ENCODE data around the gene RASAL2.

RASAL2 gene

DNA sequence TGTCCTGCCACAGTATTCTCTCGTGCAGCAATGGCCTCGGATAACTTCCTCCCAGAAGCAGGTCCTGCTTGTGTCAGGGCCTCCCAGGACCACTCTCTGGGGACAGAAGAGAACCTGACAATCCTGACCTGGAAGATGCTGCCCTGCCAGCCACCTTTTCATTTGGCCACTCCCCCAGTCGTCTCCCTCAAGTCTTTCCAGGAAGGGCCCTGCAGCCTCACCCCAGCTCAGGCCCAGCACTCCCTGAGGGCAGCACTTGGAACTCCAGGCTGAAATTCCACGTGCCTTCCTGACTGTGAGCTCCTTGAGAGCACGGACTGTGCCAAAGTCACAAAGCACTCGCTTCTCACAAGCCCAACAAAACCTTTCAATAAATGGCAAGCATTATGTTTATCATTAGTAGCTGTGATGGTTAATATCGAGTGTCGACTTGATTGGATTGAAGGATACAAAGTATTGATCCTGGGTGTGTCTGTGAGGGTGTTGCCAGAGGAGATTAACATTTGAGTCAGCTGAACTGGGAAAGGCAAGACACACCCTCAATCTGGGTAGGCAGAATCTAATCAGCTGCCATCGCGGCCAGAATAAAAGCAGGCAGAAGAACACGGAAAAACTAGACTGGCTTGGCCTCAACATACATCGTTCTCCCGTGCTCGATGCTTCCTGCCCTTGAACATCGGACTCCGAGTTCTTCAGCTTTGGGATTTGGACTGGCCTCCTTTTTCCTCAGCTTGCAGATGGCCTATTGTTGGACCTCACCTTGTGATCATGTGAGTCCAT, 405.2 kb downstream of the RASAL2 start:
- peak; percentile 55 for DNase-seq

DNA sequence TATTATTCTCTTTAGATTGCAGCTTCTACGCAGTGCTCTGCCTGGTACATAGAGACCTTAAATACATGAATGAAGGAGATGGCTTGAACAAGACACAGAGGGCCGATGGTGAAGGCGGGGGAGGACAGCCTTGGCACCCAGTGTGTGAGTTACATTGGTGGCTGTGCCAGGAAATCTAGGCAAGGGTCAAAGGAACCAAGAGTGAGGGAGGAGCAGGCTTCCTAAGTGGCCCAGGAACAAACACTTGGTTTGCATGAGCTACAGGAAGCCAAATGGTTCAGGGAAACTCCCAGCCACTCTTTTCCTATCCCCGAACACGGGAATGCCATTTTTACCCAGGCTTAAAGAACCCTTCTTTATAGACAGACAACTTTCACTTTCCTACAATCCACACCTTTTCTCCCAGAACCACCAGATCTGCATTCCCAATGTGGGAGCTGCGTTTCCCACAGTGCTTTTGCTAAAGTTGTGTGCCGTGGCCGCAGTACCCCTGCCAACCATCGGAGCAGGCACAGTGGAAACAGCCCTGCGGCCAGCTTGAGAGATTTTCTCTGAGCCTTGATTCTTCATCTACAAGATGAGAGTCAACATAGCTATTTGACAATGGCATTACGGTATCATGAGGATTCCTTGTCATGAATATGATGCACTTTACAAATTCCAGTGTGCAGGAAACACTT, 406.3 kb downstream of the RASAL2 start:
- peak; percentile 30 for DNase-seq

DNA sequence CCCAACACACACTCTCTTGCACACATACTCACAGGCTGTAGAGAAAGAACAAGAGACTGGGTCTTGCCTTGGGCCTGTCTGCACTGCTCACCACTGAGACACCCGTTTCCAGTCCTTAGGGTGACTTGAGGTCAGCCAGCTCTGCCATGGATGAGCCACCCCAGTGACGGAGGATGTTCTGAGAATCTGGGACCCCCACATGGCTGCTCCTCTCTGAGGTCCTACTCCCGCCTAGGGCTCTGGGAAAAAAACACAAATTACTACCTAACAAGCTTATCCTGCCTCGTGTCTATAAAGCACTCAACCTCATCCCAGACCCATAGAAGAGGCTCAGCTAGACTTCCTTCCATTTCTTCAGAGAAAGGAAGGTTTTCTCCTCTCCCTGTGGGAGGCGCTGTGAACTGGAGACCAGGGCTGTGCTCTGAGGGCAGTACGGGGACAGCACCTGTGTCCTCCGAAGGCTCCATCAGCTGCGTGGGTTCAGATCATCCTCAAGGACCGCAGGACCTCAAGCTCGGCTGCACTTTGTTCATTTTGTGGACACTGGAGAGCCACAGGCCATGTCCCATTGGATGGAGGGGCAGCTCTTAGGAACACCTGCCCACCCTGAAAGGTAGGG, 407.1 kb downstream of the RASAL2 start:
- peak; percentile 8 for DNase-seq

DNA sequence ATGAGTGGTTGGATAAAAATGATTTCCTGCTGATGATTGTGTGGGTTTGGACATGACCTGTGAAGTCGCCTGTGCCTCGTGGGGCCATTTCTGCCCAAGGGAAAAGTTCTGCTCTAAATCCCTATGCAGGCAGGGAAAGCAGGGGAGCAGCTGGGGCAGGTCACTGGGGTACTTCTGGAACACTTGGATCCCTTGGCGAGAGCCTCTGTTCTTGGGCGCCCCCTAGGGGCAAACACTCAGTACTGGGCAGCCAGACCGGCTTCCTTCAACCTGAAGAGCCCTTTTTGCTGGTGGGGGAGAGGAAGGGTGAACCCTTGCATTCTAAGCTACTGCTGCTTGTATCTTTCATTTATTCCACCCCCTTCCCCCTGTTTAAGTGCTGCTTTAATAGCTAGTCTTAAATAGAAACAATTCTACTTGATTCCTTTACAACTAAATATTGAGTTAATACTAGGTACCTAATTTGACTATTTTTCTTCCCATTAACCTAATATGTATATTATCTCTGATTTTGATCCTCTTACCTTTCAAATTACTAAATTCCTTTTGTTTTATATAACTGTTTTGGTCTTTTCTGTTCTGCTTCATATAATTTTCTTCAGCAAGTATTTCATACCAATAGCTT, 407.9 kb downstream of the RASAL2 start:
- peak; percentile 78 for DNase-seq

DNA sequence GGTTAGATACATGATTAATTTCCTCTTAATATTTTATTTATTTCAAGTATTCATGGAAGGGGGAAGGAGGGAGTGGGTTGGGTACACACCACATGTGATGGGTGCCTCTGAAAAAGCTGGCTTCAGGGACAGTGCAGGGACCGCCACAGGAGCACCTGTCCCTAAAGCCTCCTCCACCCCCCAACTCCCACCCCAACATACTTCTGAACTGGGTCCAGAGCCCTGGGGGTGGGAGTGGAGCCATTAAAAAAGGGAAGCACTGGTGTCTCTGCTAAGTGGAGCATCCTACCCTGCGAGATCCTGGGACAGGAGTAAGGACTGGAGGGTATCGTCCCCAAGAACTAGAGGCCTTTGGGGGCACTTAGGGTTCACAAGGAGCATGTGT, 408.4 kb downstream of the RASAL2 start:
- peak; percentile 27 for DNase-seq

DNA sequence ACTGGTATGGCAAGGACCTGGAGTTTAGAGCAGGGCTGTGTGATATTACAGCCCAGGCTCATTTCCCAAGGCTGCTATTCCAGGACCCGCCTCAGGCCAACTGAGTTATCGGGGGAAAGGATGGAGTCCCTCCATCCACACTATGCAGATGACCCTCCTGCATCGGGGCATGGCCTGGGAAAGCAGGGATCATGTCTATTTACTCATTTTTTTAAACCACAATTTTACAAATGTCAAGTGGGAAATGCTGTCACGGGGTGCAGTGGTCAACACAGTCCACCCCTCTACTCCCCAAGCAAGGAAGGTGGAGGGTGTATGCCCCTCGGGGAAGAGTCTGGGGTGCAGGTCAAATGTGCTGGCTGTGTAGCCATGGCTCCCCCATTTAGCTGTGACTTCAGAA, 409.0 kb downstream of the RASAL2 start:
- peak; percentile 14 for DNase-seq

DNA sequence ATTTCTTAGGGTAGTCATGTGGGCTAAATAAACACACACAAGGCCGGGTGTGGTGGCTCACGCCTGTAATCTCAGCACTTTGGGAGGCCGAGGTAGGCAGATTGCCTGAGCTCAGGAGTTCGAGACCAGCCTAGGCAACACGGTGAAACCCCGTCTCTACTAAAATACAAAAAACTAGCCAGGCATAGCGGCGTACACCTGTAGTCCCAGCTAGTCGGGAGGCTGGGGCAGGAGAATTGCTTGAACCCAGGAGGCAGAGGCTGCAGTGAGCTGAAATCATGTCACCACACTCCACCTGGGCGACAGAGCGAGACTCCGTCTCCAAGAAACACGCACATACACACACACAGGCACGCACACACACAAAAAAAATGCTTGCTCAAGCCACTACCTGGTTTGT, 409.4 kb downstream of the RASAL2 start:
- peak; percentile 21 for DNase-seq

DNA sequence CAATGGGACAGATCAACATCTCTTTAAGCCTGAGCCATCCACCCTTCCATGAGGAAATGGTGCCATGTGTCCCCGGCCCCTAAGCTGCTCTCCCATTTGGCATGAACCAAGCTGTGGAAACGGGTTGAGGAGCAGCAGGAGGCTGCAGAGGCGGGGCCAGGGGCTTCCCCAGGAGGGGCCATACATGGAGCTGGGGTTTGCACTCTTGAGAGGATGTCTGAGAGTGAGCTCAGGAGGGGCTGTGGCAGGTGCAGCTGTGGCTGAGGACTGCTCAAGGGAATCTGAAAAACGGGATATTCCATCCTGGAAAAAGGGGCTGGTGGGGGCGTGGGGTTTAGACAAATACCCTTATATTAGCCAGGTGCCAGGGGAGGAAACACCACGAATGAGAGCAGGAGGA, 409.9 kb downstream of the RASAL2 start:
- peak; percentile 57 for DNase-seq

DNA sequence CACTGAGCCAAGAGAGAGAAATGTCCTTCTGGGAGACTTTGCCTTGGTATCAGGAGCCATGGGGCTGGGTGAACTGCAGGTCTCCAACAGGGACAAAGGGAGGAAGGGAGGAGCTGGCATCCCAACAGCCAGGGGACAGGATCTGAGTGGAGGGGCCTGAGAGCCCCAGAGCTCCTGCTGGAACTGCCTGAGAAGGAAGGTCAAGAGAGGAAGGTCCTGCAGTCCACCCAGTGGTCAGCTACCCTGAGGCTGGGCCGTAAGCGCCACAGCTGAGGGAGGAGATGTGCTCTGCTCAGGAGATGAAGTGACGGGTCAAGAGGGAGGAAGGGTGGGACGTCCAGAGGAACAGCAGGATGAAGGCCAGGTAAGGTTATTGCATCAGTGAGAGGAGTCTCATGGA, 410.4 kb downstream of the RASAL2 start:
- no peak for DNase-seq

DNA sequence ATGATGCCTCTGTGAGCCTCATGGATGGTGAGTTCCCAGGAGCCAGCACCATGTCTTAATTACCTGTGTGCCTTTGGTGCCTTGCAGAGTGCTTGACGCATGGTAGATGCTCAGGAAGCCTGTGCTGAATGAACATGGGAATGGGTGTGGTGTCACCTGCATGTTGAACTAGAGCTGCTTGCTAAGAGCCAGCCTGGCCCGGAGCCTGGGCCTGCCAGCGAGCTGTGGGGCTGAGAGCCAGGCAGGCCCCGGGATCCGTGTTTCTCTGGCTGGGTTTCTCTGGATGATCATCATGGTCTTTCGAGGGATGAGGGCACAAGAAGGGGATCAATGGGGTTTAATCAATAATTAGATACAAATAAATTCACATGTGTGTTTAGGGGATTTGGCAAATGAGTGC, 412.3 kb downstream of the RASAL2 start:
- peak; percentile 5 for DNase-seq

DNA sequence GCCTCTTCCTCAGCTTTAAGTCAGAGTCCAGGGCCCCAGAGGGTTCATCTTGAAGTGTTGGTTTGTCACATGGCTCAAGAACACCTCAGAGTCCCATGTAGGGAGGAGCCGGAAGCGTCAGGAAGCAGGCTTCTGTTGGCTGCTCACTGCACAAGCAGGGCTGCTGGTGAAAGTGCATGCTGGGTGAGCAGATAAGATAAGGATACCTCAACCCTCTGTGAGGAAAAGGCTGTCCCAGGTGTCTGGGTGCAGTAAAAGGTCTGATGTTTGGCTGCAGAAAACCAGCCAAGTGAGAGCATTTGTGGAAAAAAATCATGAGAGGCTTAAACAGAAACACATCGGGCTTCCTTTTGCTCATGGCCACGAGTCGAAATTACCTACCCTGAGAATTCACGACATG, 412.8 kb downstream of the RASAL2 start:
- DNase-seq = peak; percentile 42

DNA sequence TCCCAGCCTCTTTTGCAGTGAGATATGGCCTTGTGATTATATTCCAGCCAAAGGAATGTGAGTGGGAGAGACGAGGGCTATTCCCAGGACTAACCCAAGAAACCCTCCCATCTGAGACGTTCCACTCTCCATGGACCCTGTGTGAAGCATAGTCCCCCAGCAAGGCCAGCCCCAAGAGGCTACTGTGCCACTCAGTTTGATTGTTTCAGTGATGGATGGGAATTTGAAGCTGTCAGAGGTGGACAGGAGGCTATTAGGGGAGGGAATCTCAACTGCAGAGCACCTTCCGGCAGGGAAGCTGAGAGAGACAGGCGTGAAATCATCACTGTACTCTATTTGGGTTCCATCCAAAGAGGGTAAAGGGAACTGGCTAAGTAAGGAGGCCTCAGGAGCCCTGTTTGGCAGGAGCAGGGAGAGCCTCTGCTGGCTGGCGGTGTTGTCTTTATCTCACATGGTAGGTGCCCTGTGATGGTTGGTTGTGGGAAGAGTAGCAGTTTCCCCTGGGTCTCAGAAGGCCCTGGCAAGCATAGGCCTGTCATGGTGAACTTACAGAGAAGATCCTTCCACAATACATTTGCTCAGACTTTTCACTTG, 415.6 kb downstream of the RASAL2 start:
- DNase-seq = peak; percentile 28

DNA sequence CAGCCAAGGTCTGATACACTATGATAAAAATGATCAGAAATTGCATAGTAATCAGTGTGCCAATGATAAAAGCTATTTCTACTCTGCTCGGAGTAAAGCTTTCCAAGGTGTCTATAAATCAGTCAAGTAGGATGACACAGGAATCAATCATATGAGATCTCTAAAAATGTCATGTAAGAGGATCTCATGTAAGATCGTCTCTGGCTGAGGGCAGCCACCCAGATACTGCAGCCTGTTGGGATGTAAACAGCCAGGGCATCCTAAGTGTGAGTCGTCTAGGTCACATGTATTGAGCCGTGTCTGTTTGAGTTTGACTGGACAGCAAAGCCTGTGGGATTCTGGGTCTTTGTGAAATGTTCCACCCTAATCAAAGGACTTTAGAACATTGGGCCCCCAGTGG, 416.3 kb downstream of the RASAL2 start:
- DNase-seq = no peak

DNA sequence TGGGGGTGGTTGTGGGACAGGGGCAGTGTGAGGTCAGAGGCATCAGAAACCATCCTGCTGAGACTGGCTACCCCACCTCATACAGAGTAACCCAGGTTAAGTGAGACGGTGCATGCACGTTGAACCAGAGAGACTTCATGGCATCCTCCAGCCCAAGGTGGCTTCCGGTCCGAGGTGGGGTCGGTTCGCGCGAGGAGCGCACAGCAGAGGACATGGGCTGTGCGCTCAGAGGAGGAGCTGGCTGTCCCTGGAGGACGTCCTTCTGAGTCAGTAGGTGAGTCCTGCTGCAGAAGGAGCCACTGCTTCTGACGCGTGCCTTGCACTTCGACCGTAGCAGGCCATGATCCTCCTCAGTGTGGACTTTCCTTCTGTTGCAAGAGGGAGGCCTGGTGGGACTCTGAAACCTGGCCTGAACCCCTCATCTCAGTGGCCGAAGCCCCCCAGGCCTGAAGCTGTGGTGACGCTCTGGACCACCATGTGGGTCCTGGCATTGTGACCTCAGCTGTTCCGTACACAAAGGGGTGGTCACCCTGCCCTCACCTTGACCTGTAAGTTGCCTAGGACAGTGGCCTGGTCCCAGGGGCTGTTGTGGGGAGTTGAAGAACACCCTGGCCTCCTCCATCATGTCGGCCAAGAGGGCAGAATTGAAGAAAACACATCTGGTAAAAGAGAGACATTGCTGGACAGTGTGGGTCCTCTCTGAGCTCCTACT, 418.8 kb downstream of the RASAL2 start, which contains the start of gene TEX35:
Gene TEX35 (plus strand): TSS at position 544 of the 712 bp plus-strand sequence. CDS start 80 bp downstream, at position 624.
- DNase-seq = no peak

DNA sequence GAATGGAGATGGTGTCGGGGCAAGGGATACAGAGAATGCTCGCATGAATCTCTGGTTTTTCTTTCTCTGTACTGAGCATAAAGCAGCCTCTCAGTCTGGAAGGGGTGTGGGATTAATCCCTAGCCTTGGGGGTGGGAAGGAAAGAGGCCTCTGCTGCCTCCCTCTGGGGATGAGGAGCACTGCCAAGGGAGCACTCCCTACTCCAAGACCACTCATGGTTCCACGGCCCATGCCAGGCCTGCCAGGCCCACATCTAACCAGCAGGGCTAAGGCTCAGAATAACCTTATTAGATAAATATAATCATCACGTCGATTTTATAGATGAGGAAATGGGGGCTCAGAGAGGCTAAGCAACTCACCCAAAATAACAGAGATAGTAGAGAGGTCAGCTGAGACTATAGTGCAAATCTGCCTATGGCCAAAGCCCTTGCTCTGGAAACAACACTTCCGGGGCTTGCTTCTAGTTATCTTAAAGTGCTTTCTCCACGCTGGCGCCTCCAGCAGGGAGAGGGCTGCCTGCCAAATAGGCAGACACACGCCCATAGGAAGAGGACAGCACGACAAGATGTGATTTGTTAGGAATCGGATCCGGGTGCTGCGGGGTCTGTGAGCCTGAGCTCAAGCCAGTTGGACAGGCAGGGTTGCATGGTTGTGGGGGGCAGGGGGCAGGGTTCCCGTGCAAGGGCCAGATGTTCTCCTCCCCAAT, 419.5 kb downstream of the RASAL2 start:
- no peak for DNase-seq

DNA sequence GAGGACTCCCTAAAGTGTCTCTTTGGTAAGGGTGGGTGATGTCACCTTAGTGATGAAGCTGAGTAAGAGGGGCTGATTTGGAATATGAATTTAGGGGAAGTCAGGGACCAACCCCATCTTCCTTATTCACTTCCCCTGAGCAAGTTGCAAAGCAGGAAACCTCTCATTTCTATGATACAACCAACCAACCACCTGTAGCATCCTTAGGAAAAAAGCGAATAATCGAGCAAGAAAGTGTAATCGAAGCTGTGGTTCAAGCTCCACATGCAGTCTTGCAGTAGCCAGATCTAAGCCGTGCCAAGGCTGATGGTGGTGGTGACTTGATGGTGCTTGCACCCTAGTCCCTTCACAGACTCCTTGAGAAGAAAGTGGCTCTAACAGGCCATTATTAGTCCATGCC, 422.2 kb downstream of the RASAL2 start:
- DNase-seq = no peak

DNA sequence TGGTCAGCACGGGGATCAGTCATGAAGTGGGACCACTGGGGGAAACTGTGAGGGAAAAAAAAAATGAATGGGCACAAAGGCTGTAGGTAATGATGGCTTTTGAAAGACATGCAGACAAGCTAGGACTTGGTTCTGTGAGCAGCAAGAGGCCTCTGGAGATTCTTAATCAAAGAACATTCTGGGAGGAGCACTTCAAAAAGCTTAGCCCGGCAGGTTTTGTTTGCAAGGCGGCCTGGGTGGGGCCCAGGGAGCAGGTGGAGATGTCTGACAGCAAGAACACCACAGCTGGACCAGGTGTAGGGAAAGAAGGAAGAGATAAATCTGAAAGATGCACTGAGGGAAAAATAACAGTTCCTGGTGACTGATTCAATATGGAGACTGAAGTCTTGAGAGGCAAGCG, 425.0 kb downstream of the RASAL2 start:
- peak; percentile 8 for DNase-seq

DNA sequence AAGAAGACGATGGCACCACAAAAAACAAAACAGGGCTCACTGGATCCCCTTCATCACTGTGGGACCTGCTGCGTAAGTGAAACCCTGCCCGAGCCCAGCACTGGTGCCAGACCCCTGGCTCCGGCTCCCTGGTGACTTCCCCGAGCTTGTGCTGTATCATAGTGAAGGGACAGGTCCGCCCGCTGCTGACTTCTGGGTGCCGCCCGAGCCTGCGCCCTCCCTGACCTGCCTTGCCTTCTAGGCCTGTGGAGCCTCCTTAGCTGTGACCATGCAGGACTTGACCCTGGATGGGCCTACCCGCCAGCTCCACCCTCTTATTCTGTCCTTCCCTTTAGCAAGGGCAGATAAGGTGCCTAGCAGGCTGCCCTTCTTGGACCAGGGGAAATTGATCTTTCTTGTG, 426.9 kb downstream of the RASAL2 start:
- DNase-seq = peak; percentile 41

DNA sequence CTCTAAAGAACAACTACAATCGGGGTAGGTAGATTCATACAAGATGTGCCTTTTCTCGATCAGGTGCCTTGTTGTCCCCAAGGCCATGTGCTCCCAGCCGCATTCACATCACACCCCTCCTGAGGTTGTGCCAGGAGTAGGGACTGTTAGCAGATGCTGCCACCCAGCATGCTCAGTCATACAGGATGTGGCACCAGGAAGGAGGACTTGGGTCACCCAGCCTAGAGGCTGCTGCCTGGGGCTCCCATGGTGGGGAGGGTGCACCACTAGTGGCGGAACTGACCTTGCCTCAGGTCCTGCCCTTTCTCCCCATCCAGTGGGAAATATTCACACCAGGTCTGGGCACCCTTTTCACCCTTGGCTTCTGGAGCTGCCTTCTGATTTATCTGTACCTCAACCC, 427.3 kb downstream of the RASAL2 start:
- no peak for DNase-seq

DNA sequence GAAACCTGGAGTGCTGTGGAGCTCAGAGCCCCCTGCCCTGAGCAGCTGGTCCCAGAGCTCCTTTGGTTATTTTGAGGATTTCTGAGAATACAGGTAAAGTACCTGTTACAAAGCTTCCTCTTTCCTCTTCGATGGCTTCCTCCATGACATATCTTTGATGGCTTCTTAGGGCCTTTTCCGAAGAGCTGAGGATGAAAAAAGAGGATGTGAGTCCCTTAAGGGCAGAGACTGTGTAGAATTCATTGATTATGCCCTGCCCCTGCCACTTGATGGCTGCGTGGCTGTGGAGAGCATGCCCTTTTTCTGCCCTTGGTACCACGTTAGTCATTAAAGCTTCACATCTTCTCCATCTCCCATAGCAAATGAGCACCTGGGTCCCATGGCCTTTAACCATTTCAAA, 433.2 kb downstream of the RASAL2 start:
- no peak for DNase-seq

DNA sequence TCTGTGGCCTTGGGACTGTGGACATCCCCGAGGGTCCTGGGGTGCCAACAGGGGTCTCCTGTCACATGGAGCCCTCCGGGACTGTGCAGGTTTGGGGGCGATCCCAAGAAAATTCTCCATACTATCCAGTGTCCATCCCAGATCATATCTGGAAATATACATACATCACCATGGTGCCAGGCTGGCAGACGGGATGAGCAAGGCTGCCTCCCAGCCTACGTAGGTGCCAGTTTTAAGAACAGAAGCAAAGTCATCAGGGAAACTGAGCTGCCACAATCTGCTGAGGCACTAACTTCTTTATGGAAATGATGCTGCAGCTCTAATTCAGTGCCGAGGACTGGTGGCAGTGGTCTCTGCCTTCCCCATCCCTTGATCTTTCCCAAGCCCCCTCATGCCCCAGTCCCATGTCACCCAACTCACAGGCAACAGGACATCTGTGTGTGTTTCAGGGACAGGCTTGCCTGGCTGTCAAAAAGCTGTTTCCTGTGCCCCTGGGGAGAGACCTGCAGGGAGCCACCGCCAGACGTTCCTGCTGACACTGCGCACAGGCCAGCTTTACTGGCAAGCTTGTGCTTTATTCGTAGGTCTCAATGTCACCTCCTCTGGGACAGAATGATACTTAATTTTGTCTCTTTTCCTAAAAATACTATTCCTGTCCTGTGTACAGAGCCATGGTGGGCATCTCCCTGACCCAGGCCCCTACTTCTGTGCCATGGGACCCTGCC, 434.5 kb downstream of the RASAL2 start:
- peak; percentile 39 for DNase-seq
